Measurements from ENCODE around the gene FGD1. TPM values are rescaled to one million over a fixed set of nuclear protein-coding genes. Genes with fewer than 3 reads are reported as not detected.
A peak's percentile ranks its signal among the peaks of the same experiment; 100 is the strongest.

FGD1 gene
- polyA plus RNA-seq, 1 donor: 17.2 TPM

GRCh38 chrX:54470054-54470760, 25.8 kb downstream of the FGD1 start:
- DNase-seq: no peak

- DNase-seq: no peak
Measured at GRCh38 chrX:54452920-54453319, 43.1 kb downstream of the FGD1 start.

GRCh38 chrX:54449929-54450328, 46.1 kb downstream of the FGD1 start:
- no peak for DNase-seq

- DNase-seq: no peak
Measured at GRCh38 chrX:54447461-54447860, 48.6 kb downstream of the FGD1 start.

- DNase-seq: no peak
Measured at GRCh38 chrX:54446084-54446483, 50.0 kb downstream of the FGD1 start.

GRCh38 chrX:54444752-54445151, 51.3 kb downstream of the FGD1 start:
- DNase-seq: no peak

- no peak for DNase-seq
Measured at GRCh38 chrX:54442790-54443189, 53.2 kb downstream of the FGD1 start.

- DNase-seq: peak; percentile 87
Measured at GRCh38 chrX:54439960-54440871, 55.8 kb downstream of the FGD1 start, which contains the start of gene TSR2. Gene TSR2, plus strand, starts transcription at chrX:54440404. Its CDS starts 18 bp downstream, at chrX:54440422.

- DNase-seq: no peak
Measured at GRCh38 chrX:54435121-54435520, 60.9 kb downstream of the FGD1 start.

- DNase-seq: no peak
Measured at GRCh38 chrX:54430519-54430918, 65.5 kb downstream of the FGD1 start.

- DNase-seq: no peak
Measured at GRCh38 chrX:54427837-54428424, 68.1 kb downstream of the FGD1 start.

GRCh38 chrX:54423161-54423888, 72.7 kb downstream of the FGD1 start:
- DNase-seq: no peak

- no peak for DNase-seq
Measured at GRCh38 chrX:54422168-54422567, 73.9 kb downstream of the FGD1 start.

GRCh38 chrX:54419559-54420302, 76.3 kb downstream of the FGD1 start:
- no peak for DNase-seq

- no peak for DNase-seq
Measured at GRCh38 chrX:54416965-54417364, 79.1 kb downstream of the FGD1 start.

- peak; percentile 8 for DNase-seq
Measured at GRCh38 chrX:54415534-54416350, 80.3 kb downstream of the FGD1 start.

- no peak for DNase-seq
Measured at GRCh38 chrX:54413753-54414152, 82.3 kb downstream of the FGD1 start.

GRCh38 chrX:54411732-54412131, 84.3 kb downstream of the FGD1 start:
- DNase-seq: peak; percentile 4

GRCh38 chrX:54407266-54407665, 88.8 kb downstream of the FGD1 start:
- DNase-seq: no peak

GRCh38 chrX:54397113-54397512, 98.9 kb downstream of the FGD1 start:
- DNase-seq: no peak
